Measurements from ENCODE around the gene PTBP2.

Gene PTBP2

GRCh38 chr1:96833376-96833775 lies 111.8 kb downstream of the PTBP2 start:
- Histone ChIP-seq H3K4me3 (ENCODE audit: low read length, poor library complexity, severe bottlenecking) (no peak overlapping the region), H3K9me2 (replicated peaks; ENCODE audit: low read depth, low read length) (no peaks in the 10 kb centered on the region), H3F3A (ENCODE audit: low read depth) (no peaks in the 10 kb centered on the region), H3K4me2 (ENCODE audit: low read depth, low read length, poor library complexity, severe bottlenecking) (no peak overlapping the region), H3K9me3 (ENCODE audit: insufficient read depth, low read depth, low read length) (no peaks in the 10 kb centered on the region), H3K36me3 (ENCODE audit: insufficient read depth, low read length) (no peaks in the 10 kb centered on the region), H3K9ac (ENCODE audit: low read depth, low read length, poor library complexity, severe bottlenecking) (no peak overlapping the region), H4K20me1 (ENCODE audit: insufficient read depth, low read length, poor library complexity, severe bottlenecking) (no peaks in the 10 kb centered on the region), H3K4me1 (ENCODE audit: insufficient read depth, low read length, poor library complexity, severe bottlenecking) (no peaks in the 10 kb centered on the region), H3K27me3 (ENCODE audit: insufficient read depth, low read length, poor library complexity, severe bottlenecking) (no peaks in the 10 kb centered on the region), H2AFZ (ENCODE audit: low read length) (no peak overlapping the region), H3K79me2 (ENCODE audit: insufficient read depth, low read length) (no peaks in the 10 kb centered on the region)
- no peak for TF ChIP-seq EZH2phosphoT487 (IDR thresholded peaks at IDR 0.05; ENCODE audit: borderline replicate concordance)
- TF ChIP-seq, protein P1, sequence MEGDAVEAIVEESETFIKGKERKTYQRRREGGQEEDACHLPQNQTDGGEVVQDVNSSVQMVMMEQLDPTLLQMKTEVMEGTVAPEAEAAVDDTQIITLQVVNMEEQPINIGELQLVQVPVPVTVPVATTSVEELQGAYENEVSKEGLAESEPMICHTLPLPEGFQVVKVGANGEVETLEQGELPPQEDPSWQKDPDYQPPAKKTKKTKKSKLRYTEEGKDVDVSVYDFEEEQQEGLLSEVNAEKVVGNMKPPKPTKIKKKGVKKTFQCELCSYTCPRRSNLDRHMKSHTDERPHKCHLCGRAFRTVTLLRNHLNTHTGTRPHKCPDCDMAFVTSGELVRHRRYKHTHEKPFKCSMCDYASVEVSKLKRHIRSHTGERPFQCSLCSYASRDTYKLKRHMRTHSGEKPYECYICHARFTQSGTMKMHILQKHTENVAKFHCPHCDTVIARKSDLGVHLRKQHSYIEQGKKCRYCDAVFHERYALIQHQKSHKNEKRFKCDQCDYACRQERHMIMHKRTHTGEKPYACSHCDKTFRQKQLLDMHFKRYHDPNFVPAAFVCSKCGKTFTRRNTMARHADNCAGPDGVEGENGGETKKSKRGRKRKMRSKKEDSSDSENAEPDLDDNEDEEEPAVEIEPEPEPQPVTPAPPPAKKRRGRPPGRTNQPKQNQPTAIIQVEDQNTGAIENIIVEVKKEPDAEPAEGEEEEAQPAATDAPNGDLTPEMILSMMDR (conservative IDR thresholded peaks at IDR 0.05; ENCODE audit: low read length), result no peak

DNA sequence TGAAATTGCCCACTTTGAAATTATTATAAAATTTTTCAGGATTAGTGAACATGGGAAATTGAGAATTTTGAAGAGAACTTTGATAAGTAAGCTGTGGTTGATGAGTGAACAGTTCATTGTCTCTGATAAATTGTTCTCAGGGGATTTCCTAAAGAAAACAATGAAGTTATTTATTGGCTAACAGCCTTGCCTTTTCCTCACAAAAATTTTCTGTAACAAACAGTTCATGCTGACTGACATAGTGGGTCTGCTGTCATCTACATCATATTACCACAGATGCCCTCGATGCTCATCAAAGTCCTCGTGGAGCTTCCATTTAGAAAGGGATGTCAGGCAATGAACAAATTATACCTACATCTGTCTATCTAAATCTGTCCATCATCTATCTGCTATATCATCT lies 113.4 kb downstream of the PTBP2 start:
- H3K9me2 ChIP-seq (replicated peaks; ENCODE audit: low read depth, low read length), result no peaks in the 10 kb centered on the region
- TF ChIP-seq, protein P1 (conservative IDR thresholded peaks at IDR 0.05; ENCODE audit: low read length), result no peak
- no peak for TF ChIP-seq EZH2phosphoT487 (IDR thresholded peaks at IDR 0.05; ENCODE audit: borderline replicate concordance)

DNA sequence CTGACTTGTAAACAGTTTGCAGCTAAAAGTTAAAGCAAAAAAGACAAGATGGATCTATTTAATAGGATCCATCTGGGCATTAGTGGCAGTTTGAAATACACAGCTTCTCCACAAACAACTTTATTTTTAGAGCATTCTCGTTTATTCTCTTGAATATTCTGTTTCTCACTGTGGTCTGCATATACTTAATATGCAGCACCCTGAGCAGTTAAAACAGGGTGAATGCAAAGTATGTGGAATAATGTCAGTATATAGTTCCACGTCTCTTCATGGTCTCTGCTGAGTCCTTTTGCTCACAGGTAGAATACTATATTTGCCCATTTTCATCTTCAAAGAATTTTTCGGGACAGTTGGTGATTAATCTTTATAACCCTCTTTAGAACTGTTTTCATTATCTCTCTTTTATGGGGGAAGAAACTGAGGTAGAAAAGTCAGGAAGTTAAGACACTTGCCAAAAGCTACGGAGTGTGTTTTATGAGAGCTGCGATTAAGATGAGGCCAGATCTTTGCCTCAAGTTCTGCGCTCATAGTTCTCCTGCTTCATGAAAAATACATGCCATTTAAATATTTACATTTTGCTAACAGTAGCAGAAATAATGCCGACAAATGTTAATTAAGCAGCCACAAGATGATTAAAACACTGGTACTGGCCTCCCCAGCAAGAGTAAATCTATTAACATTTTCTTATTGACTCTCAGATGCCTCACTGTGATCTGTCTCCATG lies 115.6 kb downstream of the PTBP2 start:
- Histone ChIP-seq H3K4me1 (ENCODE audit: insufficient read depth, low read length, poor library complexity, severe bottlenecking) (no peaks in the 10 kb centered on the region), H3K79me2 (ENCODE audit: insufficient read depth, low read length) (no peaks in the 10 kb centered on the region), H3K4me2 (ENCODE audit: low read depth, low read length, poor library complexity, severe bottlenecking) (no peak overlapping the region), H3K4me3 (ENCODE audit: low read length, poor library complexity, severe bottlenecking) (no peak overlapping the region), H2AFZ (ENCODE audit: low read length) (no peak overlapping the region), H3F3A (ENCODE audit: low read depth) (no peaks in the 10 kb centered on the region), H3K9me2 (replicated peaks; ENCODE audit: low read depth, low read length) (no peaks in the 10 kb centered on the region), H3K27me3 (ENCODE audit: insufficient read depth, low read length, poor library complexity, severe bottlenecking) (no peaks in the 10 kb centered on the region), H3K36me3 (ENCODE audit: insufficient read depth, low read length) (no peaks in the 10 kb centered on the region), H3K9ac (ENCODE audit: low read depth, low read length, poor library complexity, severe bottlenecking) (no peak overlapping the region), H4K20me1 (ENCODE audit: insufficient read depth, low read length, poor library complexity, severe bottlenecking) (no peaks in the 10 kb centered on the region), H3K9me3 (ENCODE audit: insufficient read depth, low read depth, low read length) (no peaks in the 10 kb centered on the region)
- TF ChIP-seq, protein P1 (conservative IDR thresholded peaks at IDR 0.05; ENCODE audit: low read length), result no peak
- no peak for TF ChIP-seq EZH2phosphoT487 (IDR thresholded peaks at IDR 0.05; ENCODE audit: borderline replicate concordance)

More for the DNA sequence above, 113.4 kb downstream of the PTBP2 start:
- Histone ChIP-seq H3K9me3 (ENCODE audit: insufficient read depth, low read depth, low read length) (no peaks in the 10 kb centered on the region), H3K4me3 (ENCODE audit: low read length, poor library complexity, severe bottlenecking) (no peak overlapping the region), H3K36me3 (ENCODE audit: insufficient read depth, low read length) (no peaks in the 10 kb centered on the region), H3K9ac (ENCODE audit: low read depth, low read length, poor library complexity, severe bottlenecking) (no peak overlapping the region), H4K20me1 (ENCODE audit: insufficient read depth, low read length, poor library complexity, severe bottlenecking) (no peaks in the 10 kb centered on the region), H3K4me2 (ENCODE audit: low read depth, low read length, poor library complexity, severe bottlenecking) (no peak overlapping the region), H3K27me3 (ENCODE audit: insufficient read depth, low read length, poor library complexity, severe bottlenecking) (no peaks in the 10 kb centered on the region), H3K79me2 (ENCODE audit: insufficient read depth, low read length) (no peaks in the 10 kb centered on the region), H2AFZ (ENCODE audit: low read length) (no peak overlapping the region), H3F3A (ENCODE audit: low read depth) (no peaks in the 10 kb centered on the region), H3K4me1 (ENCODE audit: insufficient read depth, low read length, poor library complexity, severe bottlenecking) (no peaks in the 10 kb centered on the region)

Measured in Loucy (cell line).